Amniotic stem cell (primary cell): ENCODE measurements around the gene MUC12.
"Not testable (repeated sequence)": the region's sequence is repeated elsewhere in the genome, so short reads cannot be mapped to it uniquely, and the experiment has no call there.

ENCODE experiments used
- DNase-seq: peaks from one replicate; lab custom pipeline; 2025; lab: John Stamatoyannopoulos, UW

Gene MUC12

DNA sequence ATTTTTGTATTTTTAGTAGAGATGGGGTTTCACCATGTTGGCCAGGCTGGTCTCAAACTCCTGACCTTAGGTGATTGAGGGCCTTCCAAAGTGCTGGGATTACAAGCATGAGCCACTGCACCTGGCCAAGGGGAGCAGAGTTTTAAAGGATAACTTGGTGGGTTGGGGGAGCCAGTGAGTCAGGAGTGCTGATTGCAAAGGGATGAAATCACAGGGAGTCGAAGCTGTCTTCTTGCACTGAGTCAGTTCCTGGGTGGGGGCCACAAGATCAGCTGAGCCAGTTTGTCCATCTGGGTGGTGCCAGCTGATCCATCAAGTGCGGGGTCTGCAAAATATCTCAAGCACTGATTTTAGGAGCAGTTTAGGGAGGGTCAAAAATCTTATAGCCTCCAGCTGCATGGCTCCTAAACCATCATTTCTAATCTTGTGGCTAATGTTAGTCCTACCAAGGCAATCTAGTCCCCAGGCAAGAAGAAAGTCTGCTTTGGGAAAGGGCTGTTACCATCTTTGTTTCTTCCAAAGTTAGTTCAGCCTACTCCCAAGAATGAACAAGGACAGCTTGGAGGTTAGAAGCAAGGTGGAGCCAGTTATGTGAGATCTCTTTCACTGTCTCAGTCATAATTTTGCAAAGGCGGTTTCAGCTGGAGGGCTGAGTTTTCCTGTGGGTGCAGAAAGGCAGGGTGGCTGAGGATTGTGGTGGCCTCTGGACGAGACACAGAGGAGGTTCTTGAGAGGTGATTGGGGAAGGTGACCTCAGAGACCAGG, 15.8 kb downstream of the MUC12 start:
- DNase-seq: peak; percentile 19

DNA sequence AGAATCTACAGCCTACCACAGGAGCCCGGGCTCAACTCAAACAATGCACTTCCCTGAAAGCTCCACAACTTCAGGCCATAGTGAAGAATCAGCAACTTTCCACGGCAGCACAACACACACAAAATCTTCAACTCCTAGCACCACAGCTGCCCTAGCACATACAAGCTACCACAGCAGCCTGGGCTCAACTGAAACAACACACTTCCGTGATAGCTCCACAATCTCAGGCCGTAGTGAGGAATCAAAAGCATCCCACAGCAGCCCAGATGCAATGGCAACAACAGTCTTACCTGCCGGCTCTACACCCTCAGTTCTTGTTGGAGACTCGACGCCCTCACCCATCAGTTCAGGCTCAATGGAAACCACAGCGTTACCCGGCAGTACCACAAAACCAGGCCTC, 22.3 kb downstream of the MUC12 start:
- no peak for DNase-seq

DNA sequence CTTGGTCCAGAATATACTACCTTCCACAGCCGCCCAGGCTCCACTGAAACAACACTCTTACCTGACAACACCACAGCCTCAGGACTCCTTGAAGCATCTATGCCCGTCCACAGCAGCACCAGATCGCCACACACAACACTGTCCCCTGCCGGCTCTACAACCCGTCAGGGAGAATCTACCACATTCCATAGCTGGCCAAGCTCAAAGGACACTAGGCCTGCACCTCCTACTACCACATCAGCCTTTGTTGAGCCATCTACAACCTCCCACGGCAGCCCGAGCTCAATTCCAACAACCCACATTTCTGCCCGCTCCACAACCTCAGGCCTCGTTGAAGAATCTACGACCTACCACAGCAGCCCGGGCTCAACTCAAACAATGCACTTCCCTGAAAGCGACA, 22.9 kb downstream of the MUC12 start:
- not testable (repeated sequence) for DNase-seq

- DNase-seq: not testable (repeated sequence)
Measured at GRCh38 chr7:100994671-100995070, 25.3 kb downstream of the MUC12 start.

DNA sequence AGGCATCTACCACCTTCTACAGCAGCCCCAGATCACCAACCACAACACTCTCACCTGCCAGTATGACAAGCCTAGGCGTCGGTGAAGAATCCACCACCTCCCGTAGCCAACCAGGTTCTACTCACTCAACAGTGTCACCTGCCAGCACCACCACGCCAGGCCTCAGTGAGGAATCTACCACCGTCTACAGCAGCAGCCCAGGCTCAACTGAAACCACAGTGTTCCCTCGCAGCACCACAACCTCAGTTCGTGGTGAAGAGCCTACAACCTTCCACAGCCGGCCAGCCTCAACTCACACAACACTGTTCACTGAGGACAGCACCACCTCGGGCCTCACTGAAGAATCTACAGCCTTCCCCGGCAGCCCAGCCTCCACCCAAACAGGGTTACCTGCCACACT, 29.2 kb downstream of the MUC12 start:
- not testable (repeated sequence) for DNase-seq

GRCh38 chr7:100999334-100999733, 30.0 kb downstream of the MUC12 start:
- DNase-seq: not testable (repeated sequence)

- not testable (repeated sequence) for DNase-seq
Measured at GRCh38 chr7:101000025-101000424, 30.7 kb downstream of the MUC12 start.

- not testable (repeated sequence) for DNase-seq
Measured at GRCh38 chr7:101002333-101002732, 33.0 kb downstream of the MUC12 start.

DNA sequence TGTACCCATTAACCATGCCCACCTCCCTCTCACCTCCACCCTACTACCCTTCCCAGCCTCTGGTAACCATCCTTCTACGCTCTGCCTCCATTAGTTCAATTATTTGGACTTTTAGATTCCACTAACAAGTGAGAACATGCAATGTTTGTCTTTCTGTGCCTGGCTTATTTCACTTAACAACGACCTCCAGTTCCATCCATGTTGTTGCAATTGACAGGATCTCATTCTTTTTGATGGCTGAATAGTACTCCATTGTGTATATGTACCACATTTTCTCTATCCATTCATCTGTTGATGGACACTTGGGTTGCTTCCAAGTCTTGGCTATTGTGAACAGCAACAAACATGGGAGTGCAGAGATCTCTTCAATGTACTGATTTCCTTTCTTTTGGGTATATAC, 38.0 kb downstream of the MUC12 start:
- DNase-seq: not testable (repeated sequence)

DNA sequence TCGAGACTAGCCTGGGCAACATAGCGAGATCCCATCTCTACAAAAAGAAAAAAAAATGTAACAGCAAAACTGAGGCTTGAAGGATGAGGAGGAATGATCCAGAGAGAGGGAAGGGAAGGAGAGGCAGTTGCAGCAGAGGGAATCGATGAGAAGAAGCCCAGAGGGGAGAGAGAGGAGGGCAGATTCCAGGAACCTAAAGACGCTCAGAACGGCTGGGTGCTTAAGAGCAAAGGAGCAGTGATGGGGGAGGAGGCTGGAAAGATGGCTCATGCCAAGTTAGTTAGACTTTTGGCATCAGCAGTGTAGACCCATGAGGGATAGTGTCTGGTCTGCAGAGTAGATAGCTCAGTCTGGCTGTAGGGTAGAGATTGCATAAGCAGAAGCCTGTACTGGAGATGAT, 40.3 kb downstream of the MUC12 start:
- DNase-seq: no peak

- DNase-seq: no peak
Measured at GRCh38 chr7:101012931-101013330, 43.6 kb downstream of the MUC12 start.

- no peak for DNase-seq
Measured at GRCh38 chr7:101015626-101016025, 46.3 kb downstream of the MUC12 start.

DNA sequence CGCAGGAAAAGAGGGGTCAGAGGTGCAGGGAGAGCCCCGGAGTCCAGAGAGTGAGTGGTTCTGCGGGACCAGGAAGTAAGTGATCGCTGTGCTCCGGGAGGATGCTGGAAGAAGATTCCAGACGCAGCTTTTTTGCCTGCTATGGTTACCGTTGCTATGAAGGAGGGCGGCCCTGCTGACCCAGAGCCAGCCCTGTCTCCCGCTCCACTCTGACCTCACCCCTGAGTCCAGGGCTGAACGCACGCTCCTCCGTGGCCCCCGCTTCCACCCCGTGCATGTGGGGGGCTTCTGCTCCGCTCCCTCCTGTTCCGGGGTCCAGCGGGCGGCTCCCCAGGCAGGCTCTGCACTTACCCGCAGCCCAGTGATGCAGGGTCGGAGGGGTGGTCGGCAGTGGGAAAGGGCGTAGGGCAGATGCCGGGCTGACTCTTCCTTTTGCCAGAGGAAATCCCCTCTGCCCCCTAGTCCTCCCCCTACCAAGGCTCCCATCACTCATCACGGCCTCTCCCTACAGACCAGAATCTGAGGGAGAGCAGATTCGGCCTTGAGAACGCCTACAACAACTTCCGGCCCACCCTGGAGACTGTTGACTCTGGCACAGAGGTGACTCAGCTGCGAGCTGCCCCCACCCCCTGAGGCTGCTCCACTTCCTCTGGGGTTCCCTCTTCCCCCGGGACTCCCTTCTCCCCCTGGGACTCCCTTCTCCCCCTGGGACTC, 47.9 kb downstream of the MUC12 start:
- peak; percentile 78 for DNase-seq

DNA sequence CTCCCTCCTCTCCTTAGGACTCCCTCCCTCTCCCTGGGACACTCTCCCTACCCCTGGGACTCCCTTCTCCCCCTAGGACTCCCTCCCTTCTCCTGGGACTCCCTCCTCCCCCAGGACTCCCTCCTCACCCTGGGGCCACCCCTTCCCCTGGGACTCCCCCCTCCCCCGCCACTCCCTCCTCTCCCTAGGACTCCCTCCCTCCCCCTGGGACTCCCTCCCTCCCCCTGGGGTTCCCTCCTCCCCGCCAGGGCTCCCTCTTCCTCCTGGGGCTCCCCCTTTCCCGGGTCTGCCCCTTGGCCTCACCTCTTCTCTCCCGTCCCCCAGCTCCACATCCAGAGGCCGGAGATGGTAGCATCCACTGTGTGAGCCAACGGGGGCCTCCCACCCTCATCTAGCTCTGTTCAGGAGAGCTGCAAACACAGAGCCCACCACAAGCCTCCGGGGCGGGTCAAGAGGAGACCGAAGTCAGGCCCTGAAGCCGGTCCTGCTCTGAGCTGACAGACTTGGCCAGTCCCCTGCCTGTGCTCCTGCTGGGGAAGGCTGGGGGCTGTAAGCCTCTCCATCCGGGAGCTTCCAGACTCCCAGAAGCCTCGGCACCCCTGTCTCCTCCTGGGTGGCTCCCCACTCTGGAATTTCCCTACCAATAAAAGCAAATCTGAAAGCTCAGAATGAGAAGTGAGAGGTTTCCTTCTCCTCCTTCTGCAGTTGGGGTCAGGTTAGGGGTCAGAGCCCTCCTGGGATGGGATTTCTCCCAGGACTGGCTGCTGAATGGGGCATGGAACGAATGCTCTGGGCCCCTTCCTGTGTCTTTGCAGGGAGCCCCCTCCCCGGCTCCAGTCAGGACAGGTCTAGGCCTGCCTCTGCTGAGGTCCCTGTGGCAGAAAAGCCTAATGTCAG, 49.2 kb downstream of the MUC12 start:
- DNase-seq: no peak

DNA sequence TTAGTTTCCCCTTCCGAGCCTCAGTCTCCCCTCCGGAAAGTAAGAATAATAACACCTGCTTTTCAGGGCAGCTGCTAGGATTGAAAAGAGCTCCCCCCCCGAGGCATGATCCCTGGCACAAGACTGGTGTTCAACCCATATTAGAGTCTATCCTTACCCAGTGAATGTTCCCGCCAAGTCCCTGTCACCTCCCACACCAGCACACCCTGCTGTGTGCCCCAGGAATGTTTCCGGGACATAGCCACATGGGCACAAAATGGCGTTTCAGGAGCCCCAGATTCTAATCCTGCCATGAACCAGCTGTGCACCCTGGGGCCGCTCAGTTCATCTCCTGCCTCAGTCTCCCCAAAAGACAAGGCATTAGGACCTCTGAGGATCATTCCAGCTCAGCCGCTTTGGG, 51.1 kb downstream of the MUC12 start:
- DNase-seq: no peak

- no peak for DNase-seq
Measured at GRCh38 chr7:101021703-101022102, 52.3 kb downstream of the MUC12 start.

DNA sequence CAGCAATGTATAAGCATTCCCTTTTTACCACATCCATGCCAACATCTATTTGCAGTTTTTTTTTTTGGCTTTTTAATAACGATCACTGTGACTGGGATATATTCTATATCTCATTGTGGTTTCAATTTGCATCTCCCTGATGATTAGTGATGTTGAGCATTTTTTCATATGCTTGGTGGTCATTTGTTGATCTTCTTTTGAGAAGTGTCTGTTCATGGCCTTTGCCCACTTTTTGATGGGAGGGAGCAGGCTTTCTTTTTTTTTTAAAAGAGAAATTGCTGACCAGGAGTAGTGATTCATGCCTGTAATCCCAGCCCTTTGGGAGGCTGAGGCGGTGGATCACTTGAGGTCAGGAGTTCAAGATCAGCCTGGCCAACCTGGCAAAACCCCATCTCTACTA, 54.5 kb downstream of the MUC12 start:
- no peak for DNase-seq

GRCh38 chr7:101031082-101031481, 61.7 kb downstream of the MUC12 start:
- DNase-seq: no peak

DNA sequence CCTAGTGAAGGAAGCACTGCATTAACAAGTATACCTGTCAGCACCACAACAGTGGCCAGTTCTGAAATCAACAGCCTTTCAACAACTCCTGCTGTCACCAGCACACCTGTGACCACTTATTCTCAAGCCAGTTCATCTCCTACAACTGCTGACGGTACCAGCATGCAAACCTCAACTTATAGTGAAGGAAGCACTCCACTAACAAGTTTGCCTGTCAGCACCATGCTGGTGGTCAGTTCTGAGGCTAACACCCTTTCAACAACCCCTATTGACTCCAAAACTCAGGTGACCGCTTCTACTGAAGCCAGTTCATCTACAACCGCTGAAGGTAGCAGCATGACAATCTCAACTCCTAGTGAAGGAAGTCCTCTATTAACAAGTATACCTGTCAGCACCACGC, 66.6 kb downstream of the MUC12 start:
- no peak for DNase-seq

DNA sequence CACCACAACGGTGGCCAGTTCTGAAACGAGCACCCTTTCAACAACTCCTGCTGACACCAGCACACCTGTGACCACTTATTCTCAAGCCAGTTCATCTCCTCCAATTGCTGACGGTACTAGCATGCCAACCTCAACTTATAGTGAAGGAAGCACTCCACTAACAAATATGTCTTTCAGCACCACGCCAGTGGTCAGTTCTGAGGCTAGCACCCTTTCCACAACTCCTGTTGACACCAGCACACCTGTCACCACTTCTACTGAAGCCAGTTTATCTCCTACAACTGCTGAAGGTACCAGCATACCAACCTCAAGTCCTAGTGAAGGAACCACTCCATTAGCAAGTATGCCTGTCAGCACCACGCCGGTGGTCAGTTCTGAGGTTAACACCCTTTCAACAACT, 71.9 kb downstream of the MUC12 start:
- not testable (repeated sequence) for DNase-seq

GRCh38 chr7:101058355-101058754, 89.0 kb downstream of the MUC12 start:
- peak; percentile 6 for DNase-seq

GRCh38 chr7:101059620-101059942, 90.2 kb downstream of the MUC12 start:
- DNase-seq: no peak

DNA sequence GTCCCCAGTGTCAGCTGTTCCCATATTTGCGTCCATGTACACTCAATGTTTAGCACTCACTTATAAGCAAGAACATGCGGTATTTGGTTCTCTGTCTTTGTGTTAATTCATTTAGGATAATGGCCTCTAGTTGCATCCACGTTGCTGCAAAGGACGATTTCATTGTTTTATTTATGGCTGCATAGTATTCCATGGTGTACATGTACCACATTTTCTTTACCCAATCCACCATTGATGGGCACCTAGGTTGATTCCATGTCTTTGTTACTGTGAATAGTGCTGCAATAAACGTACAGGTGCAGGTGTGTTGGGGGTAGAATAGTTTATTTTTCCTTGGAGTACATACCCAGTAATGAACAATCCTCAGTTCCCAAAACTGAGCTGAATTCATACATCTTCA, 91.6 kb downstream of the MUC12 start:
- DNase-seq: no peak
